NCI-H345 (cell line): ENCODE data around the gene RPL38.

ENCODE experiments used
- DNase-seq: peaks from one replicate; lab custom pipeline; 2025; lab: John Stamatoyannopoulos, UW

RPL38 gene

GRCh38 chr17:74203439-74204240 lies at the start of gene RPL38:
RPL38 (plus strand) TSS chr17:74203678; CDS start chr17:74203956, 278 bp downstream.
- peak; percentile 99 for DNase-seq

DNA sequence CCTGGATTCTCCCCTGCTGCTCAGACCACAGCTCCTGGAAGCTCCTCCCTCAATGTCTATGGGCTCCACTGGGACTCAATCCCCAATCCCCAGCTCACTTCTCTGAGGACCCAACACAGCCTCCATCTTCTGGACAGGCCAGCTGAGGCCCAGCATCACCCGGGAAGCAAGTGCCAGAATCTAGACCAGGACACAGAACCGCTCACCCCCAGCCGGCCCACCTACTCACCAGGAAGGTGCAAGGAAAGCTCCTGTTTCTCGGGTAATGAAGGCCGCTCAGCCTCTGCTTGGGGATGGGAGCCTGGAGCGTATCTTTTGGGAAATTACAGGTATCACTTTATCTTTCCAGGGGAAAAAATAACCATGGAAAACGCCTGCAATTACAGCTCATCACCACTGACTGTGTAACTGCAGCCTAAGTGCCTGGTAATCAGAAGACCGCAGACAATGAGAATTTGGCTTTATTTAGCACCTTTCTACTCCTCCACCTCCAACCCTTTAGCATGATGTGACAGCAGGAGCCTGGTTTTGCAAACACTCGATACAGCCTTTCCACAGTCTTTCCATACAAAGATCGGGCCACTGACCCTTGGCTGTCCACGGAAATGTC lies 49.6 kb upstream of the RPL38 start:
- no peak for DNase-seq

DNA sequence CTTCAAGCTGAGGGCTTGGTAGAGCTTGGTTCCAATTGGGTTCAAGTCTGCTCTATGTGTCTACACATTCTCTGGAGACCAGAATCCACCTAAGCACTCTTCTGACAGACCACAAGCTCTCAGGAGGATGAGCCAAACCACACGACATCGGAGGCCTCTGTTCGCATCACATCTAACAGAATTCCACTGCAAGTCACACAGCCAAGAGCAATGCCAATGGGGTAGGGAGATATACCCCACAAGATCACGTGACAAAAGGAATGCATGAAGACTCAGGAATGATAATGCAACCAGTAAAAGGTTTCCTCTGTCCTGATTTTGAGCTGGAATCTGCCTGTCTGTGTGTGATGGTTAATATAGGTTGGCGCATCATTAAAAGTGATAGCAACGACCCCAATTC lies 46.6 kb upstream of the RPL38 start:
- DNase-seq = no peak

GRCh38 chr17:74157366-74157765 lies 46.1 kb upstream of the RPL38 start:
- no peak for DNase-seq

- no peak for DNase-seq
Measured at GRCh38 chr17:74158761-74159160, 44.7 kb upstream of the RPL38 start.

- no peak for DNase-seq
Measured at GRCh38 chr17:74159226-74159840, 44.1 kb upstream of the RPL38 start.

GRCh38 chr17:74160656-74161502 lies 42.6 kb upstream of the RPL38 start:
- no peak for DNase-seq

DNA sequence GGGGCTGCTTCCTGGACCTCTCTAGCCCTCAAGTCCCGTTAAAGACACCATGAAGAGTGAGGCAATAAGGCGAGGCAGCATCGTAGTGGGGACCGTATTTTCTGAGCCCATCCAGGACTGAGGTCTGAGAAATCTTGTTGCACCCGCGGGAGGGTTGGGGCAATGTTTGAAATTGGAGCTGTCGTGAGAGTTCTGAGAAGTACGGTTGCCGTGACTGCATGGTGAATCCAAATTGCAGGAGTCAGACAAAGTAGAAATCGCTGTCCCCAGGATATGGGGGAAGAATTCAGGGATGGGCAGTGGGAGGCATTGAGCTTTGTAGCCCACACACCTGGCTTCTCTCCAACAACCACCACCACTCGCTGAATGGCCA lies 42.0 kb upstream of the RPL38 start:
- no peak for DNase-seq

GRCh38 chr17:74163271-74163821 lies 40.1 kb upstream of the RPL38 start:
- DNase-seq = no peak

DNA sequence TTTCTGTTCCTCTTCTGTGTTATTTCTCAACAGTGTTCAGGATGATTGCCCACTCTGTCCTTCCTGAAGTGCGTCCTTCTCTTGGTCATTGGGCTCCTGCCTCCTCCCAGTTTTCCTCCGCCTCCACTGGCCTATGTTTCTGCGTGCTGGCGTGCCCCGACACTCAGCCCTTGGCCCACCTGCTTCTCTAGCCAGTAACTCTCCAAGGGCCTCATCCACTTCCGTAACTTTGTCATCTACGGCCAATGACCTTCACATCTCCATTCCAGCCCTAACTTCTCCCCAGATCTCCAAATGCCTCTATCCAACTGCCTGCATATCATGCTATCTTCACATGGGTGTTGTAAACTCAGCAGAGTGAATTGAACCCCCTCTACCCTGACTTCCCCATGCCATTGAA lies 39.6 kb upstream of the RPL38 start:
- DNase-seq = no peak

GRCh38 chr17:74164446-74165045 lies 38.9 kb upstream of the RPL38 start:
- no peak for DNase-seq

GRCh38 chr17:74165797-74166365 lies 37.6 kb upstream of the RPL38 start:
- no peak for DNase-seq

DNA sequence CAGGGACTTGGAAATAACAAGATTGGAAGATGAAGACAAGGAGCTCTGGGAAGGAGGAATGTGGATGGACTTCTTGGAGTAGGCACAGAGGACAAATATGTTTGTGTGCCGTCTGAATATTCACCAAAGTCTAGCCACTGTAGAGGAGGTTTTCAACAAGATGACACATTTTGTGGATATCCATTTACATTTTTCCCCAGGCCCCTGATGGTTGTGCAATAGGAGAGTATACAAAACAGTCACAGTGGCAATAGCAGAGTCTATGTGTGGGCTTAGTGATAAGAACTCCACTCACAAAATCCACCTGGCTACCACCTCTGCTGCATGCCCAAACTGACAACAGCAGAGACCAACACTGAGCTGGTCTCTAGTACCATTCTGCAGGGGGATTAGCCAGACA lies 32.6 kb upstream of the RPL38 start:
- DNase-seq = no peak

GRCh38 chr17:74172700-74173099 lies 30.8 kb upstream of the RPL38 start:
- DNase-seq = no peak

DNA sequence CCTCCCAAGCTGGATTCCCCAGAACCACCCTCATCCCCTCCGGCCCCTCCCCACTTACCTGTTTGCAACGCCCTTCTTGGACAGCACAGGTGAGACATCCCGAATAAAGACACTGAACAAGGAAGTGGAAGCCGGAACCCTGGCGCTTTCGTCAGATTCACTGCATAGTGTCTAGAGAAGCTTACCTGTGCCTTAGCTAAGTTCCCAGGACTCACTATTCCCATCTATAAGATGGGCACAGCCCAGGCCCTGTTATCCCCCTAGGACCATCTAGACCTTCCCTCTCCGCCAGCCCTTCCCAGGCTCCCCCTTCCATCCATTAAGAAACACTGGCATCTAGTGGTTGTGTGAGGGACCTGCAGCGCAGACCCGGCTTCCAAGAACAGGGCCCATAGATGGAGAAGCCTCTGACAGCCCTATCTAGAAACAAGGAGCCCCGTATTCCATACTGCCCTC lies 26.9 kb upstream of the RPL38 start:
- DNase-seq = peak; percentile 80

DNA sequence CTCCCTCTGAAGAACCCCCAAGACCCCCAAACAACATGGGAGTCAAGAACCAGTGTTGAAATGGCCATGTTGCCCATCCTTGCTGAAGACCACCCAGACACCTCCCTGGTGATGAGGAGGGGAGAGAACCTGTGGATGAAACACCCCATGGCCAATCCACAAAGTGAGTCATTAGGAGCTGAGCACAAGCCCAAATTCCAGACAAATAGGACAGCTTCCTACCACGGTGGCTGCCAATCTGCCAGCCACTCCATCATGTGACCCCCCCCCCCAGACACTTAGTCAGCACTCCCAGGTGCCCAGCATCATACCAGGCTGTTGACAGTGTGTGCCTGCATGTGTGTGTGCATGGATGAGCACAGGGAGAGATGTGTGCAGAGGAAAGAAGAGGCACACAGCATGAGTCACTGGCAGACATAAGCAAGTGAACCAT lies 26.4 kb upstream of the RPL38 start:
- DNase-seq = peak; percentile 27

- DNase-seq = no peak
Measured at GRCh38 chr17:74179576-74179975, 23.9 kb upstream of the RPL38 start.

DNA sequence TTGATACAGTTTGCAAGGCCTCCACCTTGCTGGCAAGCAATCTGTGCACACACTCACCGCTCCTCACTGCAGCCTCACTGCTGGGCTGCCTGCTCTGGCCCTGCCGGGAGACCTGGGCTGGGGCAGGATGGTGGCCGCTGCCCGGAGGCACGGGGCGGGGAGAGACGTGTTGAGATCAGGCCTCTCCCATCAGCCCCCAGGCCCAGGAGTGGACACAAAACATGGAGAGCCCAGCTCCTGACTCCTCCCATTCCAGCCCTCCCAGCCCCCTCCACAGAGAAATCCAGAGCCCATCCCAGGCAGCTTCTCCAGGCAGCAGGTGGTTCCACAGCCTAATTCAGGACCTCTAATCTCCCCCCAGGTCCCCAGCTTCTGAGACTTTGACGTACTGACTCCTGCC lies 23.1 kb upstream of the RPL38 start:
- DNase-seq = no peak

DNA sequence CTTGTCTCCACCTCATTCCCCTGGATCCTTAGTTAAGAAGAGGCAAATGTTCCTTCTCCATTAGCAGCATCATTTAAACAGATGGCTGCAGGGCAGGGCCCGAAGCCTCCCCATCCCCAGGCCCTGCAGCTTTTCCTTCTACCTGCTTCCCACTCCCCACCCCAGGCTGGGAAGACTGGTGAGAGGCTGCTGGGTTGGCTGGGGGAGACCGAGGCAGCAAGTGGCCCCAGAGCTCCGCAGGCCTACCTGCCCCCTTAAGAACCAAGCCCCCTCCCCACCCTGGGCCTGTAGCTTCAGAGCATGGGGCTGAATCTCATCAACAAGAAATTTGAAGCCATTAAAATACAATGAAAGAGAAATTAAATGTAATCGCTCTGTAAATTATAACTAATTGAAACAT lies 22.1 kb upstream of the RPL38 start:
- DNase-seq = no peak

GRCh38 chr17:74182041-74182723 lies 21.3 kb upstream of the RPL38 start:
- DNase-seq = no peak

DNA sequence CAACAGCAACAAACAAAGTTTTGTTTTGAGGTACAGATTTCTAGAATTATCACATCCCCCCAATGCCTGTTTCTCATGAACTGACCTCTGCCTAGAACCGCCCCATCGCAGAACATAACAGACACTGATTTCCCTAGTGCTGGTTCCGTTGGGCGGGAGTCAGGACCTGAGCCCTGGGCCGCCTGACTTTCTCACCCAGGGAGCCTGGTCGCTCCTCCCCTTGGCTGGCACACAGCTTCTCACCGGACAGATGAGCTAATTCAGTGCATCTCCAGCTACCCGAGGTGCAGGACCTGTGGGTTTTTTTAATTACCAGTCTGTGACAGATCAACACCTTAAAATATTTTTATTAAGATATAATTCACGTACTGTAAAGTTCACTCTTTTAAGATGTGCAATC lies 20.1 kb upstream of the RPL38 start:
- DNase-seq = no peak
